AG04449 (cell line): ENCODE results near the gene LYPD6B.

Source experiments
- CTCF ChIA-PET: fragments of 350-600 bp; formaldehyde crosslinking; extraction: SDS; loops from one replicate; lab custom pipeline; 2021; ENCODE audit warnings: antibody characterized with exemption; lab: Yijun Ruan, JAX
- POLR2A ChIA-PET: fragments of 400-600, 350-600 bp; formaldehyde crosslinking; extraction: SDS; loops from one replicate; lab custom pipeline; 2020; ENCODE audit warnings: antibody characterized with exemption, inconsistent platforms; lab: Yijun Ruan, JAX
- DNase-seq: peaks from one replicate; pipeline ENCODE4 v3.0.0-alpha.2; 2010; ENCODE audit warnings: low read depth, low spot score
- H3K4me3 ChIP-seq: 2 replicates; pipeline ENCODE4 v1.5.1; 2011; ENCODE audit warnings: low read depth, mild to moderate bottlenecking, control low read depth, low read length
- TF ChIP-seq, protein P1 (sequence below): IDR thresholded peaks from one replicate; pipeline ENCODE4 v1.5.1; 2011; ENCODE audit warnings: mild to moderate bottlenecking, moderate library complexity, low read length, control low read depth, inconsistent platforms; ENCODE audit not compliant: insufficient read depth; ENCODE audit errors: missing control alignments

Gene LYPD6B

DNA sequence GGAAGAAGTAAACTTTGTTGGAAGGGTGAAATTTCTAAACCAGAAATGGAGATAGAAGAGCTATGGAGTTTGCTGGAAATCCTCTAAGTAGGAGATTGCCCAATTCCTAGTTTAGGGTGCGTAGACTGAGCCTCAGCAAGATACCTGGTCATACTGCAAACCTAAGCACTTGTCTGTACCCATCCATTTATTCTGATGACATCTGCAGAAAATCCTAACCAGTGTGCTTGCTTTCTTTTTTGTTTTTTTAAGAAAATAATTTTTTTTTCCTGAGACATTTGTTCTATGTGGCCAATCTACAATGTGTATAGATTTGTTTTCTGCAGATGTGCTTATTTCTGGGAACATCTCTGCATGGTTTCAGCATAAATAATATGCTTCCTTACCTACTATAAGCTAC lies 144.7 kb downstream of the LYPD6B start:
- ChIA-PET CTCF (interaction anchor here (0.7 kb wide), 1 partner anchor 292 kb away, joined by 3 read pairs; no protein-coding TSS in a partner anchor), POLR2A (no interaction called here)
- TF ChIP-seq, protein P1, sequence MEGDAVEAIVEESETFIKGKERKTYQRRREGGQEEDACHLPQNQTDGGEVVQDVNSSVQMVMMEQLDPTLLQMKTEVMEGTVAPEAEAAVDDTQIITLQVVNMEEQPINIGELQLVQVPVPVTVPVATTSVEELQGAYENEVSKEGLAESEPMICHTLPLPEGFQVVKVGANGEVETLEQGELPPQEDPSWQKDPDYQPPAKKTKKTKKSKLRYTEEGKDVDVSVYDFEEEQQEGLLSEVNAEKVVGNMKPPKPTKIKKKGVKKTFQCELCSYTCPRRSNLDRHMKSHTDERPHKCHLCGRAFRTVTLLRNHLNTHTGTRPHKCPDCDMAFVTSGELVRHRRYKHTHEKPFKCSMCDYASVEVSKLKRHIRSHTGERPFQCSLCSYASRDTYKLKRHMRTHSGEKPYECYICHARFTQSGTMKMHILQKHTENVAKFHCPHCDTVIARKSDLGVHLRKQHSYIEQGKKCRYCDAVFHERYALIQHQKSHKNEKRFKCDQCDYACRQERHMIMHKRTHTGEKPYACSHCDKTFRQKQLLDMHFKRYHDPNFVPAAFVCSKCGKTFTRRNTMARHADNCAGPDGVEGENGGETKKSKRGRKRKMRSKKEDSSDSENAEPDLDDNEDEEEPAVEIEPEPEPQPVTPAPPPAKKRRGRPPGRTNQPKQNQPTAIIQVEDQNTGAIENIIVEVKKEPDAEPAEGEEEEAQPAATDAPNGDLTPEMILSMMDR = no peak
- no peak overlapping the region for H3K4me3 ChIP-seq
- DNase-seq = no peak

DNA sequence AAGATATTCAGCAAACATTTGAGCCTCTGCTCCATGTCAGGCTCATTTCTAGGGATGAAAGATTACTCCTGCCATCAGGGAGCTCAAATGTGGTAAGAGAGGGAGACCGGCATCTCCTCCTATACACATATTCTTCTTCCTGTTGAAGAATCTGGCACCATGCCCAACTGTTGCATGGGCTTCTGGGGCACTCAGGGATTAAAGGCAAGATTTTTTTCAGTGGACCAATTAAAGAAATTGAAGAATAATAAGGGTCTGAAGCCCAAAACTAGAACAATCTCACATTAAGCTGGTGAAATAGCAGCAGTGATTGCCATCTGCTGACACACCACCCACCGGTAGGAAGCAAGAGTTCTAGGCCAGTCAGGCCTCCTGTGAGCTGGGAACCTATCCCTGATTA lies 146.5 kb downstream of the LYPD6B start:
- TF ChIP-seq, protein P1 = no peak
- ChIA-PET CTCF (interaction anchor here (0.7 to 1.6 kb wide), 3 partner anchors 10 to 168 kb away, joined by 3 to 5 read pairs (median 3); no protein-coding TSS in a partner anchor), POLR2A (no interaction called here)

DNA sequence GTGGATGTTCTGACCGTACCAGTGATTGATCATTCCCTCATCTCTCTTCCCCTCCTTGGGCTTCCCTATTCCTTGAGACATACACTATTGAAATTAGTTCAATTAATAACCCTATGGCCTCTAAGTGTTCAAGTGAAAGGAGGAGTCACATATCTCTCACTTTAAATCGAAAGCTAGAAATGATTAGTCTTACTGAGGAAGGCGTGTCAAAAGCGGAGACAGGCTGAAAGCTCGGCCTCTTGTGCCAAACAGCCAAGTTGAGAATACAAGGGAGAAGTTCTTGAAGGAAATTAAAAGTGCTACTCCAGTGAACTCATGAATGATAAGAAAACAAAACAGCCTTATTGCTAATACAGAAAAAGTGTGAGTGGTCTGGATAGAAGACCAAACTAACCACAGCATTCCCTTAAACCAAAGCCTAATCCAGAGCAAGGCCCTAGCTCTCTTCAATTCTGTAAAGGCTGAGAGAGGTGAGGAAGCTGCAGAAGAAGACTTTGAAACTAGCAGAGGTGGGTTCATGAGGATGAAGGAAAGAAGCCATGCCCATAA lies 147.5 kb downstream of the LYPD6B start:
- ChIA-PET POLR2A (no interaction called here), CTCF (no interaction called here)
- no peak for DNase-seq
- TF ChIP-seq, protein P1 = no peak
- no peak overlapping the region for H3K4me3 ChIP-seq

More for the DNA sequence above, 146.5 kb downstream of the LYPD6B start:
- H3K4me3 ChIP-seq = no peak overlapping the region
- DNase-seq = no peak

DNA sequence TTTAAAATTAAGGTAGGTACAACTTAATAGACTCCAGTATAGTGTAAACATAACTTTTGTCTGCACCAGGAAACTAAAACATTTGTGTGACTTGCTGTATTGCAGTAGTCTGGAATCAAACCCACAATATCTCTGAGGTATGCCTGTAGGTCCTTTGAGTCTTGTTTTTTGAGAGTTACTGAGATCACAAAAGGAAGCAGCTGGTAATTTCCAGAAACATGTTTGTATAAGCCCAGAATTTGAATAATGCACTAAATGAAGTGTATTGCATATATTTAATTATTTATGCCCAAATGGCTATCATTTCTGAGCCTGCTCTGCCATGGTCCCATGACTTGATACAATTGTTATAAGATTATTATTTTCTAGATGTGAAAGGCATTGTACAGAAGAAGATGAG lies 148.6 kb downstream of the LYPD6B start:
- ChIA-PET POLR2A (no interaction called here), CTCF (no interaction called here)
- no peak overlapping the region for H3K4me3 ChIP-seq
- no peak for DNase-seq
- TF ChIP-seq, protein P1 = no peak

DNA sequence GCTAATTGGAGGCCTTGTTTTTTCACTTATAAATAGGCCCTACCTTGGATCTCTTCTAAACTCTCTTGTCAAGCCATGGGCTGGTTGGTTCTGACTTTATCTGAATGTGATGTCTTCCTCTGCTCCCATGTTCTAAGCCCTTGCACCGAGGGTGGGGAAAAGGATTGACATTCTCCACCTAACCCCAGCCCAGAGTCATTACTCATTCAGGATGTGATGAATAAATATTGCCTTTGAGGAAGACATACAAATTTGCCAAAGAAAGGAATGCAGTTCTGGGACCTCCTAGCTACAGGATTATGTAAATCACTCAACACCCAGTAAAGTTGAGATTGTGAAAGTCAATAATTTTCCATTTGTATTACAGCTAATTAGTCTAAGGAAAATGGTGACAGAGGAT lies 149.8 kb downstream of the LYPD6B start:
- TF ChIP-seq, protein P1 = no peak
- no peak for DNase-seq
- no peak overlapping the region for H3K4me3 ChIP-seq
- ChIA-PET POLR2A (no interaction called here), CTCF (interaction anchor here (1.1 kb wide), 1 partner anchor 8 kb away, joined by 3 read pairs; no protein-coding TSS in a partner anchor)

DNA sequence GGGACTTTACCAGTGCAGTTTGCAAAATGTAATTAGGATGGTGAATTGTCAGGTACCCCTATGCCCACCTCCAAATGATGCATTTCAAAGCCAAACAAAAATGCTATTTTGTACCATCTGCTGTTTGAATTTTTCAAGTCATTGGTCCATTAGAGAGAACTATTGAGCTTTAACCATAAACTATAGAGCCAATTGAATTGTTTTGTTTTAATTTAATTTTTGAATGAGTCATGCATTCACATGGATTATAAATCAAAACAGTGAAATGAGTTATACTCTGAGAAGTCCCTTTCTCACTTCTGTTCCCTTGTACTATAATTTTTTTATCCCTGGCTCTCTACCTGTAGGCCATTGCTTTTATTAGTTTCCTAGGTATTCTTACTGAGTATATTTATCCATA lies 151.3 kb downstream of the LYPD6B start:
- POLR2A ChIA-PET = no interaction called here

More for the DNA sequence above, 151.3 kb downstream of the LYPD6B start:
- DNase-seq = no peak
- CTCF ChIA-PET = interaction anchor here (1.3 to 1.4 kb wide), 2 partner anchors 9 to 173 kb away, joined by 3 to 5 read pairs; no protein-coding TSS in a partner anchor
- H3K4me3 ChIP-seq = no peak overlapping the region
- TF ChIP-seq, protein P1 = no peak
